Measurements from ENCODE around the gene LOXL1. TPM values are rescaled to one million over a fixed set of nuclear protein-coding genes. Genes with fewer than 3 reads are reported as not detected.

Gene LOXL1
- total RNA-seq, 2 experiments from 2014 or later = not detected

DNA sequence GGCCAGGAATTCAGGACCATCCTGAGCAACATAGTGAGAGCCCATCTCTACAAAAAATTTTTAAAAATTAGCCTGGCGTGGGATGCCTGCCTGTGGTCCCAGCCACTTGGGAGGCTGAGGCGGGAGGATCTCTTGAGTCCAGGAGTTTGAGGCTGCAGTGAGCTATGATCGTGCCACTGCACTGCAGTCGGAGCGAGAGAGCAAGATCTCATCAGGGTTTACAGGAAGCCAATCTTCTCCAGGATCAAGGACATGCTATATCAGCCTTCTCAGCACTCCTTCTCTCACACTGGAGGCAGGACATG is 66.3 kb downstream of the LOXL1 start:
- peaks cover 24% of the 10 kb centered on the region; the same call in 1 of the 2 replicates for H3K79me2 ChIP-seq (ENCODE audit: insufficient read depth, low read depth, low read length)
- H2AFZ ChIP-seq (ENCODE audit: low read length) = peak overlapping the region; percentile 83; the same call in 1 of the 2 replicates
- H3K4me1 ChIP-seq (ENCODE audit: insufficient read depth, low read length, poor library complexity, severe bottlenecking) = peaks cover 44% of the 10 kb centered on the region
- H3K9me2 ChIP-seq (ENCODE audit: insufficient read depth, low read length) = no peaks in the 10 kb centered on the region
- no peaks in the 10 kb centered on the region for H3K36me3 ChIP-seq (ENCODE audit: insufficient read depth, low read length)
- no peak overlapping the region for H3K27ac ChIP-seq (ENCODE audit: low read depth, low read length, poor library complexity, severe bottlenecking)
- no peak for DNase-seq (ENCODE audit: low spot score)
- H3K9me3 ChIP-seq (ENCODE audit: low read length) = no peaks in the 10 kb centered on the region
- ChIA-PET POLR2A (interaction anchor here (1.0 kb wide), 1 partner anchor 13 kb away, joined by 4 read pairs; no protein-coding TSS in a partner anchor), CTCF (ENCODE audit: unreplicated experiment) (no interaction called here)
- TF ChIP-seq, protein P1, sequence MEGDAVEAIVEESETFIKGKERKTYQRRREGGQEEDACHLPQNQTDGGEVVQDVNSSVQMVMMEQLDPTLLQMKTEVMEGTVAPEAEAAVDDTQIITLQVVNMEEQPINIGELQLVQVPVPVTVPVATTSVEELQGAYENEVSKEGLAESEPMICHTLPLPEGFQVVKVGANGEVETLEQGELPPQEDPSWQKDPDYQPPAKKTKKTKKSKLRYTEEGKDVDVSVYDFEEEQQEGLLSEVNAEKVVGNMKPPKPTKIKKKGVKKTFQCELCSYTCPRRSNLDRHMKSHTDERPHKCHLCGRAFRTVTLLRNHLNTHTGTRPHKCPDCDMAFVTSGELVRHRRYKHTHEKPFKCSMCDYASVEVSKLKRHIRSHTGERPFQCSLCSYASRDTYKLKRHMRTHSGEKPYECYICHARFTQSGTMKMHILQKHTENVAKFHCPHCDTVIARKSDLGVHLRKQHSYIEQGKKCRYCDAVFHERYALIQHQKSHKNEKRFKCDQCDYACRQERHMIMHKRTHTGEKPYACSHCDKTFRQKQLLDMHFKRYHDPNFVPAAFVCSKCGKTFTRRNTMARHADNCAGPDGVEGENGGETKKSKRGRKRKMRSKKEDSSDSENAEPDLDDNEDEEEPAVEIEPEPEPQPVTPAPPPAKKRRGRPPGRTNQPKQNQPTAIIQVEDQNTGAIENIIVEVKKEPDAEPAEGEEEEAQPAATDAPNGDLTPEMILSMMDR (conservative IDR thresholded peaks at IDR 0.05; ENCODE audit: low read length) = peak; percentile 11; the same call in 1 of the 2 replicates
- no peak for TF ChIP-seq EZH2phosphoT487 (IDR thresholded peaks at IDR 0.05; ENCODE audit: borderline replicate concordance, low read depth, low read length)
- H3K4me2 ChIP-seq (ENCODE audit: low read length) = peak overlapping the region; percentile 52
- H4K20me1 ChIP-seq (ENCODE audit: insufficient read depth, low read length) = peaks cover 4% of the 10 kb centered on the region; the same call in 1 of the 2 replicates
- intact Hi-C loops (cut with micrococcal nuclease; ENCODE audit: unreplicated experiment) = loop anchor here (5.0 to 10.0 kb wide), 2 partner anchors 472 to 1760 kb away; partner anchors contain the start of genes PKM and UBL7
- peak overlapping the region; percentile 97 for H3K4me3 ChIP-seq (ENCODE audit: low read depth, low read length, poor library complexity, severe bottlenecking)
- no TSS peak for BruUV-seq (replicated peaks)

- POLR2A ChIA-PET = interaction anchor here (1.0 to 1.8 kb wide), 4 partner anchors 8 to 17 kb away, joined by 4 to 10 read pairs (median 6); no protein-coding TSS in a partner anchor
These were observed 67.1 kb downstream of the LOXL1 start for GRCh38 chr15:73993211-73993994.

More at GRCh38 chr15:73993211-73993994, 67.1 kb downstream of the LOXL1 start:
- DNase-seq (ENCODE audit: low spot score) = no peak
- intact Hi-C loops (cut with micrococcal nuclease; ENCODE audit: unreplicated experiment) = loop anchor here (5.0 to 10.0 kb wide), 2 partner anchors 471 to 1761 kb away; partner anchors contain the start of genes PKM and UBL7
- Histone ChIP-seq H4K20me1 (ENCODE audit: insufficient read depth, low read length) (peaks cover 7% of the 10 kb centered on the region; the same call in 1 of the 2 replicates), H2AFZ (ENCODE audit: low read length) (peak overlapping the region; percentile 93; the same call in 1 of the 2 replicates), H3K36me3 (ENCODE audit: insufficient read depth, low read length) (peaks cover 3% of the 10 kb centered on the region; the same call in 1 of the 2 replicates), H3K9me3 (ENCODE audit: low read length) (no peaks in the 10 kb centered on the region), H3K4me2 (ENCODE audit: low read length) (peak overlapping the region; percentile 98), H3K4me1 (ENCODE audit: insufficient read depth, low read length, poor library complexity, severe bottlenecking) (peaks cover 45% of the 10 kb centered on the region), H3K4me3 (ENCODE audit: low read depth, low read length, poor library complexity, severe bottlenecking) (peak overlapping the region; percentile 89), H3K27ac (ENCODE audit: low read depth, low read length, poor library complexity, severe bottlenecking) (no peak overlapping the region), H3K79me2 (ENCODE audit: insufficient read depth, low read depth, low read length) (peaks cover 25% of the 10 kb centered on the region; the same call in 1 of the 2 replicates), H3K9me2 (ENCODE audit: insufficient read depth, low read length) (no peaks in the 10 kb centered on the region)
- TF ChIP-seq, protein P1 (conservative IDR thresholded peaks at IDR 0.05; ENCODE audit: low read length) = no peak
- no peak for TF ChIP-seq EZH2phosphoT487 (IDR thresholded peaks at IDR 0.05; ENCODE audit: borderline replicate concordance, low read depth, low read length)
- BruUV-seq (replicated peaks) = no TSS peak
- CTCF ChIA-PET (ENCODE audit: unreplicated experiment) = no interaction called here
